Activated T-cell treated with anti-CD3 and anti-CD28 coated beads, Interleukin-2, amount 50 U/mL, for 24 hours (primary cell): Measurements from ENCODE around the gene ERAS.
A peak's percentile ranks its signal among the peaks of the same experiment; 100 is the strongest.

ENCODE experiments used
- DNase-seq: peaks from one replicate; pipeline ENCODE4 v3.0.0-alpha.2; 2020
- H3K27ac Mint-ChIP-seq: 2 replicates; pipeline ENCODE4 v1.8.0; 2020; ENCODE audit warnings: mild to moderate bottlenecking, mixed read lengths
- H3K27me3 Mint-ChIP-seq: 2 replicates; pipeline ENCODE4 v1.8.0; 2020; ENCODE audit warnings: mixed read lengths
- H3K36me3 Mint-ChIP-seq: 2 replicates; pipeline ENCODE4 v1.8.0; 2020; ENCODE audit warnings: low read depth, mixed read lengths
- H3K4me1 Mint-ChIP-seq: 2 replicates; pipeline ENCODE4 v1.8.0; 2020; ENCODE audit warnings: low read depth, mixed read lengths
- H3K4me3 Mint-ChIP-seq: 2 replicates; pipeline ENCODE4 v1.8.0; 2020; ENCODE audit warnings: mild to moderate bottlenecking, moderate library complexity, mixed read lengths
- H3K9me3 Mint-ChIP-seq: 2 replicates; pipeline ENCODE4 v1.8.0; 2020; ENCODE audit warnings: mixed read lengths

The ERAS gene

GRCh38 chrX:48826135-48826875, at the start of gene ERAS:
Gene ERAS, plus strand, starts transcription at chrX:48826513. Its CDS starts 2,611 bp downstream, at chrX:48829124.
- peak within 1 kb of the TSS; percentile 1 for H3K27ac Mint-ChIP-seq
- peaks cover 10% of the 10 kb centered on the region for H3K36me3 Mint-ChIP-seq
- H3K27me3 Mint-ChIP-seq, result peaks cover 74% of the 10 kb centered on the region
- peaks cover 7% of the 10 kb centered on the region for H3K4me1 Mint-ChIP-seq
- H3K9me3 Mint-ChIP-seq, result no peaks in the 10 kb centered on the region
- peak; percentile 40 for DNase-seq
- no peak within 1 kb of the TSS for H3K4me3 Mint-ChIP-seq

DNA sequence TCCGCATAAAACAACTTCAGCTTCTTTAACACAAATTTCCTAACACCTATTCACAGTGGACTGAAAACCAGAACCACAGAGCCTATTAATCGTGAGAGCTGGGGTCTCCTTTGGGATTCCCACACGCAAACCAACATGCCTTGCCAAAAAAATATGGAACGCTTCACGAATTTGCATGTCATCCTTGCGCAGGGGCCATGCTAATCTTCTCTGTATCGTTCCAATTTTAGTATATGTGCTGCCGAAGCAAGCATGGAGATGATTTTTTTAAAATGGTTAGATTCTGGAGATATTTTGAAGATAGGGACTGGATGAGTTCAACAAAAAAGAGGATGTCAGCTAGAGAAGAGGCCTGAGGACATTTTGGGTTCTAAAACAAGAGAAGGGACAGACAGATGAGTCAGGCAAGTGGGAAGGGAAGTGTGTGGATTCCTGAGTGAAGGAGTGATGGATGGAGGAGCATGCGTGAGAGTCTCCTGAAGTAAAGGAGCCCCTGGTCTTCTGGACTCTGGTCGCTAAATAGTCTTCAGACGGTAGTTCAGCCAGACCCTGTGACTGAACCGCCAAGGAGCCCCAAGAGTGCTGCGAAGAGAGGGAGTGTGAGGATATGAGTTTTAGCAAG, 49.4 kb upstream of the ERAS start:
- no peaks in the 10 kb centered on the region for H3K4me1 Mint-ChIP-seq
- no peak overlapping the region for H3K4me3 Mint-ChIP-seq

GRCh38 chrX:48779399-48779798, 46.9 kb upstream of the ERAS start:
- DNase-seq, result no peak
- no peaks in the 10 kb centered on the region for H3K36me3 Mint-ChIP-seq
- H3K9me3 Mint-ChIP-seq, result no peaks in the 10 kb centered on the region
- no peaks in the 10 kb centered on the region for H3K4me1 Mint-ChIP-seq
- H3K27me3 Mint-ChIP-seq, result peaks cover 36% of the 10 kb centered on the region
- H3K4me3 Mint-ChIP-seq, result no peak overlapping the region
- no peak overlapping the region for H3K27ac Mint-ChIP-seq

More for the DNA sequence above, 49.4 kb upstream of the ERAS start:
- peaks cover 43% of the 10 kb centered on the region for H3K27me3 Mint-ChIP-seq
- H3K36me3 Mint-ChIP-seq, result no peaks in the 10 kb centered on the region
- no peak for DNase-seq
- no peaks in the 10 kb centered on the region for H3K9me3 Mint-ChIP-seq
- no peak overlapping the region for H3K27ac Mint-ChIP-seq

GRCh38 chrX:48781705-48782104, 44.6 kb upstream of the ERAS start:
- Mint-ChIP-seq H3K4me1 (no peaks in the 10 kb centered on the region), H3K27me3 (peaks cover 35% of the 10 kb centered on the region)

DNA sequence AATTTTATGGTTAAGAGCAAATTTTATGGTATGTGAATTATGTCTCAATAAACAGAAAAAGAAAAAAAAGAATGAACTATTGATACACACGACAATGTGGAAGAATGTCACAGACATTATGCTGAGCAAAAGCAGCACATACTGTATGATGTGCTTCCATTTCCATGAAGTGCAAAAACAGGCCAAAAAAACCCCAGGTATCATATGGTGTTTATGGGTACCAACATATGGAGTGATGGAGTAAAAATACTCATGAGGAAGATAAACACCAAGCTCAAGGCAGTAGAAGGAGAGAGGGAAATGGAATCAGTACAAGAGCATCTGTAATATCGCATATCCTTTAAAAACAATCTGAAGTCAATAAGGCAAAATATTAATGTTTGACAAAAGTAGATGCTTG, 44.1 kb upstream of the ERAS start:
- DNase-seq, result no peak
- H3K27ac Mint-ChIP-seq, result no peak overlapping the region
- no peaks in the 10 kb centered on the region for H3K4me1 Mint-ChIP-seq
- no peaks in the 10 kb centered on the region for H3K36me3 Mint-ChIP-seq
- H3K4me3 Mint-ChIP-seq, result no peak overlapping the region
- H3K9me3 Mint-ChIP-seq, result no peaks in the 10 kb centered on the region
- H3K27me3 Mint-ChIP-seq, result peaks cover 35% of the 10 kb centered on the region

More at GRCh38 chrX:48781705-48782104, 44.6 kb upstream of the ERAS start:
- DNase-seq, result no peak
- Mint-ChIP-seq H3K9me3 (no peaks in the 10 kb centered on the region), H3K27ac (no peak overlapping the region), H3K36me3 (no peaks in the 10 kb centered on the region), H3K4me3 (no peak overlapping the region)

DNA sequence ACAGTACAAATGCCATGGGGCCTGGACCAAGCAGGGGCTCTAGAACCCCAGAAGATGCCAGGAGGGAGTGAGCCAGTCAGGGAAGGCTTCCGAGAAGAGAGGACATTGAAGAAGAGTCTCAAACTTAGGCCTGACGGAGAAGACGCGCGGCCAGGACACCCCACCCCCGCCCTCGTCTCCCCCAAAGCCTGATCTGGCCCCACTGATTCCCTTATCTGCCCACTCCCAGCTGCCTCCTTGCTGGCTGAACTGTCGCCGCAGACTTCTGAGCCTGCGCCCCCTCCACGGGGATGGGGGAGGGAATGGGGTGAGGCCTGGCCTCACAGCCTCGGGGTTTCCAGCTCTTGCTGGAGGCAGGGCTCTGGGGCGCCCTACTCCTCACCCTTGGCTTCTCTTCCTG, 43.5 kb upstream of the ERAS start:
- Mint-ChIP-seq H3K4me1 (no peaks in the 10 kb centered on the region), H3K27me3 (peaks cover 33% of the 10 kb centered on the region), H3K9me3 (no peaks in the 10 kb centered on the region), H3K27ac (no peak overlapping the region), H3K4me3 (no peak overlapping the region), H3K36me3 (no peaks in the 10 kb centered on the region)
- no peak for DNase-seq

GRCh38 chrX:48784726-48785125, 41.6 kb upstream of the ERAS start:
- Mint-ChIP-seq H3K4me3 (no peak overlapping the region), H3K27ac (no peak overlapping the region), H3K27me3 (peaks cover 28% of the 10 kb centered on the region), H3K9me3 (no peaks in the 10 kb centered on the region), H3K4me1 (peaks cover 5% of the 10 kb centered on the region), H3K36me3 (no peaks in the 10 kb centered on the region)
- DNase-seq, result no peak

GRCh38 chrX:48785186-48785539, 41.1 kb upstream of the ERAS start:
- no peak for DNase-seq
- H3K9me3 Mint-ChIP-seq, result no peaks in the 10 kb centered on the region
- no peaks in the 10 kb centered on the region for H3K36me3 Mint-ChIP-seq
- no peak overlapping the region for H3K4me3 Mint-ChIP-seq
- no peak overlapping the region for H3K27ac Mint-ChIP-seq
- peaks cover 28% of the 10 kb centered on the region for H3K27me3 Mint-ChIP-seq
- peaks cover 6% of the 10 kb centered on the region for H3K4me1 Mint-ChIP-seq

DNA sequence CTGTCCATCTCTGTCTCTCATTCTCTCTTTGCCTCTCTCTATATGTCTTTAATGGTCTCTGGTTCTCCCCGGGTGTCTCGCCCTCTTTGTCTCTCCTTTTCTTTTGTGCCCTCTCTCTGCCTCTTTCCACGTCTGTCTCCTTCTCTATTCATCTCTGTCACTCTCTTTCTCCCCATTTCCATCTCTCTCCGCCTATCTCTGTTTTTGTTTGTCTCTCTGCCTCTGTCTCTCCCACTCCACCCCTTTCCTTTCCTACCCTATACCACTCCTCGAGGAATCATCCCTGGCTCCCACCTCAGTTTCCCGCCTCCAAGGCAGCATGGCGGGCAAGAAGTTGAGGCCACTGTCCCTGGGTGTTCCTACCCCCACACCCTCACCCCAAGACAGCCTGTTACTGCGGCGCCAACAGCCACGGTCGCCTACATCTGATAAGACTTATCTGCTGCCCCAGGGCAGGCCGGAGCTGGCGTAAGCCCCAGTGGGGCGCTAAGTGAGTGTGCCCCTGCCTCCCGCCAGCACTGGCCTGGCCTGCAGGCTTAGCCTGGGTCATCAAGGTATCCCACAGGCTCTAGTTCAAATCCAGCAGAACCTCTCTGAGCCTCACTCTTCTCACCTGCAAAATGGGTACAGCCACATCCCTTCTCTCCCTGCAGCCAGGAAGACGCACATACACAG, 40.6 kb upstream of the ERAS start:
- peaks cover 28% of the 10 kb centered on the region for H3K27me3 Mint-ChIP-seq
- H3K27ac Mint-ChIP-seq, result no peak overlapping the region
- DNase-seq, result no peak
- H3K4me3 Mint-ChIP-seq, result no peak overlapping the region
- no peaks in the 10 kb centered on the region for H3K9me3 Mint-ChIP-seq
- peaks cover 6% of the 10 kb centered on the region for H3K4me1 Mint-ChIP-seq
- no peaks in the 10 kb centered on the region for H3K36me3 Mint-ChIP-seq

DNA sequence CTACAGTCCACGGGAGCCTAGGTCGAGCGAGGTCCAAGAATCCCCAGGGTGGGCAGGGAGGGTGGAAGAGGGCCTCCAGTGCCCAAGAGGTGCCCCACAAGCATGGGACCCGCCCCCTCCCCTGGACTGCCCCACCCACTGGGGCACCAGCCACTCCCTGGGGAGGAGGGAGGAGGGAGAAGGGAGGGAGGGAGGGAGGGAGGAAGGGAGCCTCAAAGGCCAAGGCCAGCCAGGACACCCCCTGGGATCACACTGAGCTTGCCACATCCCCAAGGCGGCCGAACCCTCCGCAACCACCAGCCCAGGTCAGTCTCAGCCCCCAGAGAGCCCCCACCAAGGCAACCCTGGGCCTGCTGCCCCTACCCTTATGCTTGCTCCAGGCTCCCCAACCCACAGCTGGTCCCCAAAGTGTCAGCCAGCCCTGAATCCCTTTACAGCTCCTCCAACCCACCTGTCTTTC, 39.9 kb upstream of the ERAS start, which contains the start of gene GATA1:
Gene GATA1, plus strand, starts transcription at position 250 of the 460 bp plus-strand sequence. CDS start 4,520 bp downstream, outside the sequence.
- H3K4me3 Mint-ChIP-seq, result no peak within 1 kb of the TSS
- no peaks in the 10 kb centered on the region for H3K9me3 Mint-ChIP-seq
- peaks cover 28% of the 10 kb centered on the region for H3K27me3 Mint-ChIP-seq
- no peak within 1 kb of the TSS for H3K27ac Mint-ChIP-seq
- no peak for DNase-seq
- H3K36me3 Mint-ChIP-seq, result no peaks in the 10 kb centered on the region
- H3K4me1 Mint-ChIP-seq, result peaks cover 6% of the 10 kb centered on the region

DNA sequence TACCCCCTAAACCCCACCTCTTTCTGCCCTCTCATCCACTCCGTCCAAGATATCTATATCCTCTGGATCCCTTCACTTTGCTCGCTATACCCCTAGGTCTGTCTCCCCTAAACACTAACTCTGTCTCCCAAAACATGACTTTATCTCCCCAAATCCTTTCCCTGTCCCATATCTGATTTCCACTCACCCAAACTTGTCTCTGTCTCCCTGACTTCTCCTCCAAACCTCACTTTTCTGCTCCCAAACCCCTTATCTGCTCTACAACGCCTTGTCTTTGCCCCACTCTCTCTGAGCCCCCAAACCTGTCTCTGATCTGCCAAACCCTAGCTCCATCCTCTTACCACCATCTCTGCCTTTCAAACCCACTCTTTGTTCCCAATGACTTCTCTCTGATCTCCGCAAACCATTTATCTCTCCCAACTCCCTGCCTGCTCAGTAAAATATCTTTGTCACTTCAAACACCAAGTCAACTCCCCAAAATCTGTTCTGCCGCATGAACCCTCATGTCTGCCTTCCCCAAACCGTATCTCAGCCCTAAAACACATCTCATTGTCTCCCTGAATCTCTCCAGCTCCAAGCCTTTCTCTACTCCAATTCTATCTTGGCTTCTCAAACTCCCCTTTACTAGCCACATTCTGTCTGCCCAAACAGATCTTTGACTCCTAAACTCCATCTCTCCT, 39.3 kb upstream of the ERAS start:
- Mint-ChIP-seq H3K9me3 (no peaks in the 10 kb centered on the region), H3K36me3 (no peaks in the 10 kb centered on the region), H3K4me3 (no peak overlapping the region), H3K4me1 (peaks cover 6% of the 10 kb centered on the region), H3K27ac (no peak overlapping the region), H3K27me3 (peaks cover 28% of the 10 kb centered on the region)
- DNase-seq, result no peak

- no peaks in the 10 kb centered on the region for H3K36me3 Mint-ChIP-seq
- no peak overlapping the region for H3K4me3 Mint-ChIP-seq
- DNase-seq, result no peak
- H3K4me1 Mint-ChIP-seq, result peaks cover 6% of the 10 kb centered on the region
- H3K27ac Mint-ChIP-seq, result no peak overlapping the region
- H3K9me3 Mint-ChIP-seq, result no peaks in the 10 kb centered on the region
- H3K27me3 Mint-ChIP-seq, result peaks cover 28% of the 10 kb centered on the region
Observed at GRCh38 chrX:48787505-48788443, 38.5 kb upstream of the ERAS start.

DNA sequence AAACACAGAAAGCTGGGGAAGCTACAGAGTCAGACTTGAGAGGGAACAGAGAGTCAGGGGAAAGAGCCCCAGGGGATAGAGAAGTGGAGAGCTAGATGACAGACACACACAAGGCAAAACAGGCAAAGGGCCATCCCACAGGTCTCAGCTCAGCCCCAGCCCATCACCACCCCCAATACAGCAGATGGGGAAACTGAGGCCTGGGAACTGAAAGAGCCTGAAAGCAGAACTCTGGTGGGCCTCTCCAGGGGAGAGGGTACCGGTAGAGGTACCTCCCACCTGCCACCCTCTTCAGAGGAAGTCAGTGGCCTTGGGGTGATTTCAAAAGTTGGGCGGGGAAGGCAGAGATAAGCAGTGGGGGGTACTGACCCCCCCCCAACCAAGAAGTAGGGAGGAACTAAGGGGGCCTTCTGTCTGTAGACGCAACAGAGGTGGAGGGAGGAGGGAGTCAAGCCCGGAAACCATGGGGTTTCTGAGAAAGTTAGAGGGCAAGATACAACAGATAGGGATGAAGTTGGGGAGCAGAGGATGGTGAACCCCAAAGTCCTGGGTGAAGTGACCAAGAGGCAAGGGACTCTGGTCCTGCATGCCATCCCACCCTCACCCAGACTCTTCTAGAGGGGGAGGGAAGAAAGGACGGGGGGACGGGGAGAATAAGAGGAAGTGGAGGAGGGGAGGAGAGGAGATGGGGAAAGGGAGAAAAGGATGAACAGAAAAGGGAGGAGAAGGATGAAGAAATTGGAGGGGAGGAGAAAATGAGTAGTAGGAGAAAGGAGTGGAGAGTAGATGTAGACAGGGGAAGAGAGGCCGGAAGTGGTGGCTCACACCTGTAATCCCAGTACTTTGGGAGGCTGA, 36.7 kb upstream of the ERAS start:
- H3K4me3 Mint-ChIP-seq, result no peak overlapping the region
- peaks cover 6% of the 10 kb centered on the region for H3K4me1 Mint-ChIP-seq
- no peaks in the 10 kb centered on the region for H3K9me3 Mint-ChIP-seq
- no peak overlapping the region for H3K27ac Mint-ChIP-seq
- peaks cover 32% of the 10 kb centered on the region for H3K27me3 Mint-ChIP-seq
- no peak for DNase-seq
- H3K36me3 Mint-ChIP-seq, result no peaks in the 10 kb centered on the region
